Iris pigment epithelial cell (primary cell): ENCODE data around the gene RNF212.
"Not testable (repeated sequence)": the region's sequence is repeated elsewhere in the genome, so short reads cannot be mapped to it uniquely, and the experiment has no call there.

Experiments used
- DNase-seq: peaks from one replicate; pipeline ENCODE4 v3.0.0-alpha.2; 2011; ENCODE audit warnings: low read depth

Gene RNF212

GRCh38 chr4:1065732-1066131 is 47.6 kb downstream of the RNF212 start:
- DNase-seq, result no peak

GRCh38 chr4:1062419-1062818 is 50.9 kb downstream of the RNF212 start:
- DNase-seq, result no peak

GRCh38 chr4:1061760-1062159 is 51.6 kb downstream of the RNF212 start:
- DNase-seq, result no peak

GRCh38 chr4:1061056-1061700 is 52.2 kb downstream of the RNF212 start:
- no peak for DNase-seq

- no peak for DNase-seq
Measured at GRCh38 chr4:1060621-1061020, 52.7 kb downstream of the RNF212 start.

GRCh38 chr4:1060121-1060520 is 53.2 kb downstream of the RNF212 start:
- no peak for DNase-seq

GRCh38 chr4:1058997-1059665 is 54.2 kb downstream of the RNF212 start:
- no peak for DNase-seq

GRCh38 chr4:1058198-1058996 is 55.0 kb downstream of the RNF212 start:
- DNase-seq, result no peak

- DNase-seq, result no peak
Measured at GRCh38 chr4:1057403-1057745, 56.0 kb downstream of the RNF212 start.

- no peak for DNase-seq
Measured at GRCh38 chr4:1056671-1057402, 56.5 kb downstream of the RNF212 start.

- DNase-seq, result peak; percentile 36
Measured at GRCh38 chr4:1055721-1056590, 57.4 kb downstream of the RNF212 start.

- not testable (repeated sequence) for DNase-seq
Measured at GRCh38 chr4:1055243-1055701, 58.1 kb downstream of the RNF212 start.

GRCh38 chr4:1054696-1055242 is 58.6 kb downstream of the RNF212 start:
- DNase-seq, result not testable (repeated sequence)

GRCh38 chr4:1053891-1054290 is 59.5 kb downstream of the RNF212 start:
- not testable (repeated sequence) for DNase-seq

- no peak for DNase-seq
Measured at GRCh38 chr4:1053080-1053661, 60.2 kb downstream of the RNF212 start.

GRCh38 chr4:1052231-1052671 is 61.1 kb downstream of the RNF212 start:
- no peak for DNase-seq

- no peak for DNase-seq
Measured at GRCh38 chr4:1051472-1051871, 61.9 kb downstream of the RNF212 start.

- DNase-seq, result no peak
Measured at GRCh38 chr4:1050486-1051213, 62.7 kb downstream of the RNF212 start.

GRCh38 chr4:1049591-1049905 is 63.8 kb downstream of the RNF212 start:
- DNase-seq, result no peak
